ENCODE results near the gene MRPS27.

MRPS27 gene

DNA sequence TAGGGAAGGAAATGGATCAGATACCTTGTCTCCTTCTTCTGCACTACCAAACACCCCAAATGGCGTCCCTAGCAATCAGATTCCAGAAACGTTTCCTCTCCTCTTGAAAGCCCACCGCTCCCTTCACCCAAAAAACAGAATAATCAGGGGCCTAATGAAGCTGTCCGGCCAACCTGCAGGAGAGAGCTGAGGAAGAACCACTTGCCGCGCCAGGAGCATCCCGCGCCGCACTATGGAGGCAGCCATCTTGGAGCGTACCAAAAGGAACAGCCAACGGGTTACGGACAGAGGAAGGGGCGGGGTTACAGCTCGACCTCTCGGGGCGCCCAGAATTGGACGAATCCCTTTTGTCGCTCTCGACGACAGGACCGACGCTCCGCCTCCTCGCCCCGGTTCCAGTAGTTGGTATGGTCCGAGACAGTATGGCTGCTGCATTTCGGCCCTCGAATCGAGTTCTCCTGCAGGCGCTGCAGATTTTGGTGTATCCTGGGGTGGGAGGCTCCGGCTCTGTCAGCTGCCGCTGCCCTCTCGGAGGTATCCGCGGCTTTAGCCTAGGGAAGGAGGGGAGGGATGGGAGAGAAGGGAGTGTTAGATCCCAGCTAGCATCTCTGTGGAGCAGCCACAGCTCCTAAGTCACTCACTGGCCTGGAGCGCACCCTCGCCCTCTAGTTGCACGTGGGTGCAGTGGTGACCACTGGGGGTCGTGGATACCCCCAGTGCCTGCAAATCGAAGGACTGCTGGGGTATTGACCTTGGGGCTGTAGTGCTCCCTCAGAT is at the start of gene MRPS27, which contains the start of gene PTCD2:
Gene MRPS27, minus strand, starts transcription at position 265 of the 777 bp plus-strand sequence. Its CDS starts 19 bp downstream, at position 246.
Gene PTCD2, plus strand, starts transcription at position 398 of the 777 bp plus-strand sequence. Its CDS starts 10 bp downstream, at position 408.
- peak; percentile 95 for DNase-seq

- no peak for DNase-seq
Observed at GRCh38 chr5:72369711-72370110, 49.7 kb upstream of the MRPS27 start.

GRCh38 chr5:72369301-72369700 is 49.3 kb upstream of the MRPS27 start:
- DNase-seq: no peak

GRCh38 chr5:72368271-72368670 is 48.2 kb upstream of the MRPS27 start:
- DNase-seq: no peak

DNA sequence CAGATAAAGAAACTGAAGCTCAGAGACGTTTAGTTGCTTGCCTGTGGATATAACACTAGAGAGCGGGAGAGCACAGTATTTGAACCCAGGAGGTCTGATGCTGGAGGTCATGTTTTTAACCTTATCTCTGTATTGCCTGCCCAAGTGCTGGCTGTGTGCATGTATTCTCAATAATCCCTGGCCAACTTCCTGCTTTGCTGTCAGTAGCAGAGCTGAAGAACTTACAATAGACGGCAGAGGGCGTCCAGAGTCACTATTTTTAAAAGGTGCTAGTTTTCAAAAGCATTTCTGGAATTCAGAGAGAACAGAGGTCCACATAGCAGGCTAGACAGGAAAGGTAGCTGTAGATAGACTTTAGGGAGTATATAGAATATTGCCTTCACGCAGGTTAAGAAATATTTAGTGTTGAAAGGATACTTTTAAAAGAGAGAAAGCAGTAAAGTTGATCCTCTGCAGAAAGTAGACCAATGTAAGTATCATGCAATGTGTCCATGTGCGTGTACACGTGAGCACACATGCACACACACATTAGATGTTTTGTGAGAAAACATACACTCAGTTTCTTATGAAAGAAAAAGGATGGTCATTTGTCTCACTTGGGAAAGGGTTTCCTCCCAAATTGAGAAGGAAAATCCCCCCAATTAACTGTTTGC is 46.4 kb upstream of the MRPS27 start:
- peak; percentile 13 for DNase-seq

- no peak for DNase-seq
Observed at GRCh38 chr5:72364951-72365350, 44.9 kb upstream of the MRPS27 start.

DNA sequence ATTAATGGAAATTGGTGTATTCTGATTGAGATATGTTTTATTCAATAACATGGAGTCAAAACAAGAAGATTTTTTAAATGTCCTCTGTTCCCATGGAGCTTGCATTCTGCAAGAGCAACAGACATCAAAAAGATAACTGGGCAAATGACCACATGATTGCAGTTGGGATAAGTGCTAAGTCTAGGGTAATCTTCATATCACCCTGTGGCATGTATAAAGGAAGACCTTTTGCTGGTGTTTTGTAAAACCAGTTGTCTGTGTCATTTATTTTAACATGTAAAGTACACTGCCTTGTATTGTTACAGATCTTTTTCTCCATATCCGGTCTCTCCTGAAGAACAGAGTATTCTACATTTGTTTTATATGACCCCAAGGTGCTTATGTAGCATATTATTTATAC is 44.1 kb upstream of the MRPS27 start:
- DNase-seq: no peak

DNA sequence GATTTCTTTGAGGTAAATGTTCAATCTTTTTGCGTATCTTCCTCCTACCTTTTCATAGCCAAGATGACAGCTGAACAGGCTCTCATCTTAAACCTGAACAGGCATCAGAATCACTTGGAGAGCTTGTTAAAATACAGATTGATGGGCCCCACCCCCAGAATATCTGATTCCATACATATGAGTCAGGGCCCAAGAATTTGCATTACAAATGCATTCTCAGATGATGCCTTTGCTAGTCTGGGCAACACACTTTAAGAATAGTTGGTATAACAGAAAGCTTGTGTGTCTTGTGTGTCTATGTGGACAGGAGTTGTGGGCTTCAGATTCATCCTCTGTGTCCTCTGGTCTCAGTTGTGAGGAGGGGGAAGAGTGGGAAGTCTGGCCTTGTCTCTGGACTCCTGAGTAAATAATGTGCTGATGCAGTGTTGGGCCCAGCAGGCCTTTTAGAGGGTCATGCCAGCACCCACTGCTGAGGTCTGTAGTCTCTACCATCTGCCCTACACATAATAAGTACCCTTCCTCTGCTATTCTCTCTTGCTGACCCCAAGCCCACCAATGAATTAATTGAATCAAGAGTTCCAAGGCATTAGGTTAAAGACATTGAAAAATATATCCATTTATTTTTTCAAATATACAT is 43.2 kb upstream of the MRPS27 start:
- no peak for DNase-seq

DNA sequence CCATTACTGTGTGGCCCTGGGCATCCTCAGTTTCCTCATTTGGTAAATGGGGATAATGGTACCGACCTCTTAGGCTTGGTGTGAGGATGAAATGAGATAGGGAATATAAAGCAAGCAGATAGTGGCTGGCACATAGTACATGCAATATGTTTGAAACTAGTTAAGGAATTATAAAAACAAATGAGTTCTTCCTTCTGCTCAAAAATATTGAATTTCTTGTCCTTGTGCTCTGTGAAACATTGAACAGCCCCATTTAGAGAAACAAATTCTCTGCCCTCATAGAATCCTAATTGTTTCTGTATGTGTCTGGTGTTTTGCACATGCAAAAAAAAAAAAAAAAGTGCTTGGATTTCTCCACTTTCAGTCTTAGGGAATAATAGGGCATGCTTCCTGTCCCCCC is 39.8 kb upstream of the MRPS27 start:
- no peak for DNase-seq

GRCh38 chr5:72358925-72359324 is 38.9 kb upstream of the MRPS27 start:
- DNase-seq: no peak

GRCh38 chr5:72356361-72356760 is 36.3 kb upstream of the MRPS27 start:
- no peak for DNase-seq

DNA sequence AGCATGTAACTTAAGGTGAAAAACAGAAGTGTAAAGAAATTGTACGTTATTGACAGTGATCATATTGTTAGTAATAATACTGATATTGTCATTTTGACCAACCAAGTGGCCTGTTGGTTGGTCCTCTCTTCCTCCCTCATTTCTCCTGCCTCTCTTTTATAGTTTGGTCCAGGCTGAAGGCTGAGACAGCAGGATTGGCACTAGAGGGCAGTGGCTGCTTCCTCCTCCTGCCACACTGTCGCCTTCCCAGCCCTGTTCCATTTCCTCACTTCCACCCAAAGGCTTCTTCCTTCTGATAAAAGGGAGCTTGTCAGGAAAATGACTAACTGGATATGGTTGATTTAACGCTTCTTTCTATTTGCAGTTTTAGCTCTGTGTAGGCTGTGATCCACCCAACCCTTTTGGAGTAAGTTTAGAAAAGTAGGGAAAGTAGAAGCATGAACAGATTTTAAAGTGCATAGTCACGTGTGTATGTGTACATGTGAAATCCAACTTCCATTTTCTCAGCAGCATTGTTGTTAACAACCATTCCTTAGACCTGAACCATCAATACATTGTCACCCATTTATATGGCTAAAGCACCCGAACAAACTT is 35.8 kb upstream of the MRPS27 start:
- no peak for DNase-seq

GRCh38 chr5:72353046-72353445 is 33.0 kb upstream of the MRPS27 start:
- DNase-seq: no peak

DNA sequence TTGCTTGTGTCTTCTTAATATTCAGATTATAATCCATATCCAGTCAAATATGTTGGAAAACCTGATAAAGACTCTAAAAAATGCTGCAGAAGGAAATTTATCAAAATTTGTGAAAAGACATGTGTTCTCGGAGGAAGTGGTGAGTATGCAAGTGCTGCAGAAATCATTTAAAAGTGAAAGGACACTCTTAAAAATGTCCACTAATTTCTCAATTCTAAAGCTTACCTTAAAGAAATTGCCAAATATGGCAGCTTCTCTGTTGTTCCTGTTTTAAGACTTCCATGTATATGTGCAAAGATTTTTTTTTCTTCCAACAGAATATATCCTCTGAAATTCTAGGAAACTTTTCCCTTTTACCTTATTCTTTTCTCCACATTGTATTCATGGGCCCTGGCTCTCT is 32.6 kb upstream of the MRPS27 start:
- DNase-seq: no peak

DNA sequence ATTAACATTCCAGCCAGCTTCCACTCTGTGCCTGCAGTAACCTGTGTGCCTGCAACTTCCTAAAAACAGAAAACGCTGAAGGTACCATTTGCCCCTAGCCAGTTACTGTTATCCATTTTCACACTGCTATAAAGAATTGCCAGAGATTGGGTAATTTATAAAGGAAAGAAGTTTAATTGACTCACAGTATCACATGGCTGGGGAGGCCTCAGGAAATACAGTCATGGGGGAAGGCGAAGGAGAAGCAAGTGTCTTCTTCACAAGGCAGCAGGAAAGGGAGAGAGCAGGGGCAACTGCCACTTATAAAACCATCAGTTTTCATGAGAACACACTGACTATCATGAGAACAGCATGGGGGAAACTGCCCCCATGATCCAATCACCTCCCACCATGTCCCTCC is 31.3 kb upstream of the MRPS27 start:
- DNase-seq: no peak

DNA sequence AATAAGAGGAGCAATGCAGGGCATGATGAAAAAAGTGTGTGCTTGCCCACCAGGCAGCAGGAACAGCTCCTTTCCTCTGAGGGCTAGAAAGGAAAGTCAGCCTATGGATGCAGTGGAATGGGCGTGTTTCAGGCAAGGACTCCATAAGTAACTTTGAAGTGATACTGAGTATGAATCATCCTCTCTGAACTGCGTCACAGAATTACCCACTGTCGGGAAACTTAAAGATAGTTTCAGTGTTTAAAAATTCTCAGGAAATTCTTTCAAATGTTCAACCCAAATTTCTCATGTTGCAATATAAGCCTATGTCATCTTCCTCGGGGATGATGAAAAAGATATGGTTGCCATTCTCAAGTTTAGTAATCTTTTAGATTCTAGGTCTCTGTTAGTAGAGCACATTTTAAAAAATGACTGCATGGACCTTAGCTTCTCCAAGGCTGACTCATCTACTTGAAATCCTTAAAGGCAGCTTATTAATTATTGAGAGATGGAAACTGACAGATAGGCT is 27.8 kb upstream of the MRPS27 start:
- DNase-seq: no peak

DNA sequence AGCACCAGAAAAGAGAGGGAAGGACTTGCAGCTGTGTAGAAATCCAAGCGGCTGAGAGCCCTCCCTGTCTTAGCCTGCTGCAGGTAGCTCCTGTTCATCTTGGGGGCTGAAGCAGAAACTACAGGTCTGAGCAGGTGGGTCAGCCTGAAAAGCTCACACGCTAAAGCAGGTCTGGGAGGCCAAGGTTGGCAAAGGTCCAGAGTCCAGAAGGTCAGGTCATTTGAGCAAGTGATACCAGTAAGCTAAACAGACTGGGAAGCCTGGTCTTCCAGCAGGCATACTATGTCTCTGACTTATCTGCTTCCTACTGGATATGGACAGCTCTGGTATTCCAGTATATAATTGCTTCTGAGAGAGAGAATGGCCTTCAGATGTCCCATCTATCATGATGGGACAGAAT is 26.4 kb upstream of the MRPS27 start:
- DNase-seq: no peak

GRCh38 chr5:72338689-72339209 is 18.7 kb upstream of the MRPS27 start:
- DNase-seq: no peak

DNA sequence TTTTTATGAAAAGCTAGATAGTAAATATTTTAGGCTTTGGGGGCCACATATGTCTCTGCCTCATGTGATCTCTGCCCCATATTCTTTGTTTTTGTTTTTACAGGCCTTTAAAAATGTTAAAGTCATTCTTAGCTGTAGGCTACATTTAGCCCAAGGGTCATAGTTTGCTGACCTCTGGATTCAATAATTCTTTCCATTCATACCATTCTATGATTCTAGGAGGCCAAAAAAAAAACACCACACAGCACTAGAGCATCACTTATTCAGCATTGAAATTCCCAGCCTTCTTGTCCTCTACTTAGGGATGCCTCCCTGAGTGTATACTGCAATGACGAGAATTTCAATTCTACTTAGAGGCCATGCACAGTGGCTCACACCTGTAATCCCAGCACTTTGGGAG is 17.1 kb upstream of the MRPS27 start:
- DNase-seq: no peak

- DNase-seq: no peak
Observed at GRCh38 chr5:72330712-72331111, 10.7 kb upstream of the MRPS27 start.

DNA sequence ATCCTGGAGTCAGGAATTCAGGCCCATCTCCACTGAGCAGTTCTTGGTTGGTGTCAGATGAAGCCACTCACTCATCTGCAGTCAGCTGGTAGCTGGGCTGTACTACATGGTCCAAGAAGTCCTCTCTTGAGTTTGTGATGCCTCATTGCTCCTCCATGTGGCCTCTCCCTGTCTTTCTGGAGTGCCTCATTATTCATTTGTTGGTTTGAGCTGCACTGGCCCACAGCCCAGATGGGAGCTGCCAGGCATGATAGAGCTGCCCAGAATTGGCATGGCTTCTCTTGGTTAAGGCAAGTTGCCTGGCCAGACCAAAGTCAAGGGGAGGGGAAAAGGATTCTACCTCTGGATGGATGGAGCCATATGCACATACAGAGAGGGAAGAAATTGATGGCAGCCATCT is 8.1 kb upstream of the MRPS27 start:
- peak; percentile 44 for DNase-seq

GRCh38 chr5:72326306-72326649 is 6.2 kb upstream of the MRPS27 start:
- DNase-seq: no peak

Data from NCI-H510A (cell line).